ENCODE measurements around the gene INPP5F. TPM values are rescaled to one million over a fixed set of nuclear protein-coding genes. Genes with fewer than 3 reads are reported as not detected.

INPP5F gene
- total and polyA plus RNA-seq, 2 of the 13 experiments (the other 11 are each of a cell fraction or from before 2014, with no cell fraction given): 12.5 to 15.7 TPM

GRCh38 chr10:119862524-119862923, 136.7 kb downstream of the INPP5F start:
- BruUV-seq (replicated peaks): no TSS peak
- peaks cover 1 to 12% of the 10 kb centered on the region in 2 experiments; a peak in 4 of 5 replicates for H3K36me3 ChIP-seq (replicated peaks in 1 of 2; ENCODE audit: control insufficient read depth in 1 of 2, insufficient read depth in 2 of 2, low read length in 2 of 2)
- no peak overlapping the region for H3K9ac ChIP-seq (ENCODE audit: insufficient read depth, low read depth, low read length)
- no peaks in the 10 kb centered on the region for H3K27me3 ChIP-seq (ENCODE audit: control insufficient read depth in 1 of 2, insufficient read depth in 2 of 2, low read length in 2 of 2)
- ATAC-seq (no peak), DNase-seq (ENCODE audit: low spot score) (no peak), FAIRE-seq (no peak)
- in situ Hi-C loops (cut with HindIII; ENCODE audit: extremely low pct_ligation_motif_present, low pct_unique_long_range_greater_than_20kb): loop anchor here (5.0 kb wide), 1 partner anchor 110 kb away; no protein-coding TSS in a partner anchor
- H3K4me2 ChIP-seq (ENCODE audit: low read depth, low read length): no peak overlapping the region
- H3K27ac ChIP-seq (ENCODE audit: extremely low read length, insufficient read depth, low read length): no peak overlapping the region
- ChIA-PET CTCF (ENCODE audit: low intra/inter-chr PET ratio, low total read pairs) (no interaction called here), POLR2A (interaction anchor here (1.2 kb wide), 1 partner anchor 9 kb away, joined by 4 read pairs; no protein-coding TSS in a partner anchor)
- H3K79me2 ChIP-seq (ENCODE audit: insufficient read depth, low read length): peaks cover 94% of the 10 kb centered on the region
- peaks cover 44% of the 10 kb centered on the region for H3K4me1 ChIP-seq (ENCODE audit: insufficient read depth, low read length)
- intact Hi-C loops (cut with micrococcal nuclease; ENCODE audit: unreplicated experiment): no loop called here
- peaks cover 24% of the 10 kb centered on the region for H4K20me1 ChIP-seq (ENCODE audit: insufficient read depth, low read length)
- no peak overlapping the region for H3K4me3 ChIP-seq (replicated peaks in 1 of 3; ENCODE audit: insufficient read depth in 1 of 3, low read depth in 2 of 3, low read length in 3 of 3)
- no peak overlapping the region for H2AFZ ChIP-seq (ENCODE audit: low read length)
- 100% methylated on average over 1 of the region's 1 CpG for WGBS (ENCODE audit: low lambda C conversion rate)
- no peaks in the 10 kb centered on the region for H3K9me3 ChIP-seq (ENCODE audit: low read length)
- TF ChIP-seq ZSCAN20 (CRISPR knock-in tag; IDR thresholded peaks at IDR 0.05; ENCODE audit: borderline replicate concordance): no peak
- TF ChIP-seq RFXAP (CRISPR knock-in tag; IDR thresholded peaks at IDR 0.05; ENCODE audit: borderline replicate concordance): no peak
- no peak for TF ChIP-seq NR2C2 (CRISPR knock-in tag; IDR thresholded peaks at IDR 0.05; ENCODE audit: borderline replicate concordance)
- TF ChIP-seq ZFP41 (CRISPR knock-in tag; IDR thresholded peaks at IDR 0.05; ENCODE audit: borderline replicate concordance): no peak
- TF ChIP-seq YEATS4 (CRISPR knock-in tag; IDR thresholded peaks at IDR 0.05; ENCODE audit: borderline replicate concordance): no peak
- TF ChIP-seq GATAD2A (CRISPR knock-in tag; IDR thresholded peaks at IDR 0.05): no peak
- no peak for TF ChIP-seq ARID4A (CRISPR knock-in tag; IDR thresholded peaks at IDR 0.05; ENCODE audit: borderline replicate concordance)
- no peak for TF ChIP-seq ZNF282 (IDR thresholded peaks at IDR 0.05; ENCODE audit: partially characterized antibody)
- no peak for TF ChIP-seq NFRKB (IDR thresholded peaks at IDR 0.05)
- TF ChIP-seq PAWR (CRISPR knock-in tag; IDR thresholded peaks at IDR 0.05; ENCODE audit: borderline replicate concordance): no peak
- TF ChIP-seq ZBTB8A (CRISPR knock-in tag; IDR thresholded peaks at IDR 0.05; ENCODE audit: borderline replicate concordance, low read depth): no peak
- no peak for TF ChIP-seq ZNF18 (CRISPR knock-in tag; IDR thresholded peaks at IDR 0.05; ENCODE audit: insufficient replicate concordance)
- no peak for TF ChIP-seq ZHX2 (IDR thresholded peaks at IDR 0.05; ENCODE audit: low read depth)
- no peak for TF ChIP-seq ZHX2 (CRISPR knock-in tag; IDR thresholded peaks at IDR 0.05; ENCODE audit: borderline replicate concordance)
